ENCODE measurements around the gene KMT2C.
A peak's percentile ranks its signal among the peaks of the same experiment; 100 is the strongest.
"Not testable (repeated sequence)": the region's sequence is repeated elsewhere in the genome, so short reads cannot be mapped to it uniquely, and the experiment has no call there.

Gene KMT2C

GRCh38 chr7:152443586-152443985 lies 7.8 kb upstream of the KMT2C start:
- no peak overlapping the region for H3K27ac ChIP-seq
- TF ChIP-seq CTCF (conservative IDR thresholded peaks at IDR 0.05): no peak

- no peak overlapping the region for H3K27ac ChIP-seq
- no peak for TF ChIP-seq CTCF (conservative IDR thresholded peaks at IDR 0.05)
Observed at GRCh38 chr7:152442330-152442835, 6.6 kb upstream of the KMT2C start.

GRCh38 chr7:152441810-152442209 lies 6.0 kb upstream of the KMT2C start:
- not testable (repeated sequence) for H3K27ac ChIP-seq

- H3K27ac ChIP-seq: not testable (repeated sequence)
Observed at GRCh38 chr7:152441168-152441567, 5.4 kb upstream of the KMT2C start.

- not testable (repeated sequence) for H3K27ac ChIP-seq
Observed at GRCh38 chr7:152438017-152438416, 2.2 kb upstream of the KMT2C start.

- peak overlapping the region; percentile 87 for H3K27ac ChIP-seq
Observed at GRCh38 chr7:152436931-152437575, 1.2 kb upstream of the KMT2C start.

GRCh38 chr7:152436111-152436930 lies 518 bp upstream of the KMT2C start:
- no peak for TF ChIP-seq CTCF (conservative IDR thresholded peaks at IDR 0.05)
- peak overlapping the region; percentile 87 for H3K27ac ChIP-seq

GRCh38 chr7:152434511-152435383 lies 1.1 kb downstream of the KMT2C start:
- peak overlapping the region; percentile 87 for H3K27ac ChIP-seq

GRCh38 chr7:152433721-152434490 lies 1.9 kb downstream of the KMT2C start:
- peak overlapping the region; percentile 87 for H3K27ac ChIP-seq
- peak; percentile 47 for TF ChIP-seq CTCF (conservative IDR thresholded peaks at IDR 0.05)

- H3K27ac ChIP-seq: peak overlapping the region; percentile 87
Observed at GRCh38 chr7:152432735-152433134, 3.1 kb downstream of the KMT2C start.

All from VCaP (cell line).